ENCODE results near the gene PHF21B.

GRCh38 chr22:44862281-44862680 lies 147.5 kb downstream of the PHF21B start:
- TF ChIP-seq CTCF (conservative IDR thresholded peaks at IDR 0.05 in 1 of 2, IDR thresholded peaks at IDR 0.05 in 1 of 2; ENCODE audit: low read depth in 1 of 2, low read length in 2 of 2) (no peak), EZH2 (IDR thresholded peaks at IDR 0.05; ENCODE audit: low read length, missing control alignments) (no peak)
